ENCODE measurements around the gene GLT1D1.

GLT1D1 gene

DNA sequence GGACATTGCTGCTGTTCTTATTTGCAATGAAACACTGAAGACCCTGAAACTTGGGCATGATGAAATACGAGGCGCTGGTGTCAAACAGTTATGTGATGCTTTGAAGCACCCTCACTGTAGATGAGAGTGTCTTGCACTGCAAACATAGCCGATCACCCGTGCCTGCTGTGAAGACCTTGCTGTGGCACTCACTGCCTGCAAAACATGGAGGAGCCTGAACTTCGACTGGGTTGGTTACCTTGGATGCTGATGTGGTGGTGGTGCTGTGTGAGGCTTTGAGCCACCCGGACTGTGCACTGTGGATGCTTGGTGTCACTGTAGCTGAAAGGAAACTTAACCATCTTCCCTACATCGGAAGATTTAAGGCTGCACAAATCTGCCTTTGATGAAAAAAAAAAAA, 162.9 kb downstream of the GLT1D1 start:
- no peak overlapping the region for H3K9ac ChIP-seq (ENCODE audit: low read length)
- no peaks in the 10 kb centered on the region for H3K27me3 ChIP-seq (ENCODE audit: control insufficient read depth, insufficient read depth, low read length)

DNA sequence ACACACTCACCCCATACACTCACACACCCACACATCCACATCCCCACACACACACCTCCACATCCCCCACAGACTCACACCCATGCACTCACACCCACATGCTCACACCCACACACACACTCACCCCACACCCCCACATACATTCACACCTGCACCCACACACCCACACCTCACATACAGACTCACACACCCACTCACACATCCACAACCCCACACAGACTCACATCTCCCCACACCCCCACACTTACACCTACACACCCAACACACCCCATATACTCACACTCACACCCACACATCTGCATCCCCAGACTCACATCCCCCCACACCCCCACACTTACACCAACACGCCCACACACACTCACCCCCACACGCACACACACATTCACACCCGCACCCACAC, 171.8 kb downstream of the GLT1D1 start:
- no peaks in the 10 kb centered on the region for H3K36me3 ChIP-seq (ENCODE audit: control insufficient read depth, insufficient read depth, low read length)

More for the DNA sequence above, 162.9 kb downstream of the GLT1D1 start:
- H3K4me1 ChIP-seq (ENCODE audit: control insufficient read depth, insufficient read depth, low read length) = no peaks in the 10 kb centered on the region
- H3K4me3 ChIP-seq (ENCODE audit: low read length) = no peak overlapping the region
- no peak overlapping the region for H3K27ac ChIP-seq (ENCODE audit: low read depth, low read length)
- H3K36me3 ChIP-seq (ENCODE audit: control insufficient read depth, insufficient read depth, low read length) = no peaks in the 10 kb centered on the region

DNA sequence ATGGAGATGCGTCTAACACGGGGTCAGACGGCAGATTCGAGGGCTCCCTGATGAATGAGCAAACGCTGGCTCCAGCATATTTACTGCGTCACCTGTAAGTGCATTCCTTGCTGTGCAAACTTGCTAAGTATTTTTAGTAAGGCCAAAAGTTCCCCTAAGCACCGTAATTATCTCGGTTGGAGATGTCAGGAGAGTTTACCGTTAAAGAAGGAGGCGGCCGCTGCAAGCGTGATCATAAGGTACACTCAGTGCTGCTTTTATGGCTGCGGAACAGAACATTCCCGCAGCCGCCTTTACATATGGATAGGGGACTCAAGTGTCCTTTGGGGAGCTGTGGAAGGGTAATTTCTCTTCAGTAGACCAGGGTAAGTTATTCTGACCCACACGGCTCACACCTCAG, 175.6 kb downstream of the GLT1D1 start:
- Histone ChIP-seq H3K4me1 (ENCODE audit: control insufficient read depth, insufficient read depth, low read length) (no peaks in the 10 kb centered on the region), H3K9ac (ENCODE audit: low read length) (no peak overlapping the region), H3K4me3 (ENCODE audit: low read length) (no peak overlapping the region), H3K27ac (ENCODE audit: low read depth, low read length) (no peak overlapping the region), H3K27me3 (ENCODE audit: control insufficient read depth, insufficient read depth, low read length) (no peaks in the 10 kb centered on the region), H3K36me3 (ENCODE audit: control insufficient read depth, insufficient read depth, low read length) (no peaks in the 10 kb centered on the region)

More for the DNA sequence above, 171.8 kb downstream of the GLT1D1 start:
- Histone ChIP-seq H3K4me1 (ENCODE audit: control insufficient read depth, insufficient read depth, low read length) (no peaks in the 10 kb centered on the region), H3K27ac (ENCODE audit: low read depth, low read length) (no peak overlapping the region), H3K27me3 (ENCODE audit: control insufficient read depth, insufficient read depth, low read length) (no peaks in the 10 kb centered on the region), H3K4me3 (ENCODE audit: low read length) (no peak overlapping the region), H3K9ac (ENCODE audit: low read length) (no peak overlapping the region)
